Urothelium cell line (cell line): Measurements from ENCODE around the gene CCDC28B.
"Not testable (repeated sequence)": the region's sequence is repeated elsewhere in the genome, so short reads cannot be mapped to it uniquely, and the experiment has no call there.

Experiments used
- DNase-seq: peaks from one replicate; pipeline ENCODE4 v3.0.0; 2011; ENCODE audit warnings: low spot score, mixed read lengths
- FAIRE-seq: peaks from 2 replicates; lab custom pipeline; 2011; peaks lifted over from hg19 to GRCh38; lab: Jason Lieb, UNC

CCDC28B gene

GRCh38 chr1:32200226-32201010 lies at the start of gene CCDC28B:
Gene CCDC28B, plus strand, starts transcription at chr1:32200595. Its CDS starts 1,341 bp downstream, at chr1:32201936.
- DNase-seq (peak; percentile 54), FAIRE-seq (no peak)

DNA sequence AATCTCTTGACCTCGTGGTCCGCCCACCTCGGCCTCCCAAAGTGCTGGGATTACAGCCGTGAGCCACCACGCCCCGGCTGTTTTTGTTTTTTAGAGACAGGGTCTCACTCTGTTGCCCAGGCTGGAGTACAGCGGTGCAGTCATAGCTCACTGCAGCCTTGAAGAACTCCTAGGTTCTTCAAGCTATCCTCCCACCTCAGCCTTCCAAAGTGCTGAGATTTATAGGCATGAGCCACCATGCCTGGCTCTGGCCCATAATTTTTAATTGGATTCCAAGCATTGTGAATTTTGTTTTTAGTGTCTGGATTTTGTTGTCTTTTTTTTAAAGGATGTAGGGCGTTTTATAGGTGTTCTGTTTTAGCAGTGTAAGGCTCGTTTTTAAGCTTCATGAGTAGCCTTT lies 49.5 kb upstream of the CCDC28B start:
- DNase-seq (no peak), FAIRE-seq (no peak)

- FAIRE-seq: no peak
- no peak for DNase-seq
Observed at GRCh38 chr1:32151319-32151787, 49.0 kb upstream of the CCDC28B start.

GRCh38 chr1:32159189-32159588 lies 41.2 kb upstream of the CCDC28B start:
- DNase-seq (no peak), FAIRE-seq (no peak)

DNA sequence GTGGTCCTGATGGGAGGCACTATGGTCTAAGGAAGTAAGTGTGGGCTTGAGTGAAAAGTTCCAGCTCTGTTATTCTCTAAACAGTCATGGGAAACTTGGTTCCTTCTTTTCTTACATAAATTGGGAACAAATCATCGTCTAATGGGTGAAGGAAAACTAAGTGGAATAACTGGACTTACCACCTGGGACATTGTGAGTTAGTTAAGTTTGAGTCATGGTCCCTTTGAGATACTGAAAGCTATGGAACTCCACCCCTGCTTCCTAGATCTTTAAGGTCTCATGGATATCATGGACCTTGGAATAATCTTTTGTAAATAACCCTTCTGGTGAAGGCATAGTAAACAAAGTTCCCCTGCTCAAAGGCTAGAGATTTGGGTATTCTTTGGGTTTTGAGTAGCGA lies 37.0 kb upstream of the CCDC28B start:
- DNase-seq (no peak), FAIRE-seq (no peak)

- not testable (repeated sequence) for FAIRE-seq, DNase-seq
Observed at GRCh38 chr1:32165633-32166032, 34.8 kb upstream of the CCDC28B start.

DNA sequence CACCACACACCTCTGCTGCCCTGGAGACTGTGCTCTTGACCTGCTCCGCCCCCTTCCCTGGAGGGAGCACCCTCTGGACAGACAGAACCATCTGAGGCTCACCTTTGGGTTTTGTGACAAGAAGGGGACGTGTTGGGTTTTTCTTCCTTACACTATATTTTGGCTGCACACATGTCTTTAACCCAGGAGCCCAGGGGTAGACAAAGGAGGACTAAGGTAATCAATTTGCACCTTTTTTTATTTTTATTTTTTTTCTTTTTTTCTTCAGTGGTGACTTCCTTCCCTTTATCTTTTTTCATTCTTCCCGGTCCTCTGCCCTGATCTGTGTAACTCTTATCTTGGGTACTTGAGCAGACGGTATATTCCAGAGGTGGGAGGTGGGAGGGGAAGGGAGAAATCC lies 29.4 kb upstream of the CCDC28B start:
- no peak for FAIRE-seq
- no peak for DNase-seq

DNA sequence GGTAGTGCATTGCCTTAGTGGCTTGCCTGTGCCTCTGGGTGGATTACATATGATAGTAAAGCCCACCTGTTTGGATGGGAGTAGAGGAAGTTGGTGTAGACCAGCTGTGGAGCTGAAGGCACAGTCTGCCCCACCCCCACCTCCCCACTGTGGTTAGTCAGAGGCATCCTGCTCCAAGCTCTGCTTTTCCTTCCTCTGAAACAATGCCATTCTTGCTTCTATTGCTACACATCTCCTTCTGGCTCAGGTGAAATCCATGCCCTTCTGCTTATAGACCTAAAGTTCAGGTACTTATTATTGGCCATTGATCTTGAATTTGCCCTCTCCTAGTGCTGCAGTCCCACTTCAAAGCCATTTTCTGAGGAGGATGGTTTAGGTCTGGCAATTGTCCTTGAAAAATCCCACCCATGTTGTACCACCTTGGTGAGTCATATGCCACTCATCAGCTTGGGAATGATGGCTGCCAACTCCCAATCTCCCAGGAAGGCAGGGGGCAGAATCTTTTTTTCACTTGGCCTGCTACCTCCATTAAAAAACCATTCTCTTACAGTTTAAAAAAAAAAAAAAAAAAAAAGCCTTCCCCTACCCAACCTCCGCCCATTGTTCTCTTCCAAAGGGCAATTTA lies 27.7 kb upstream of the CCDC28B start:
- FAIRE-seq (no peak), DNase-seq (peak; percentile 28)

- FAIRE-seq: no peak
- no peak for DNase-seq
Observed at GRCh38 chr1:32178380-32179192, 21.8 kb upstream of the CCDC28B start.

DNA sequence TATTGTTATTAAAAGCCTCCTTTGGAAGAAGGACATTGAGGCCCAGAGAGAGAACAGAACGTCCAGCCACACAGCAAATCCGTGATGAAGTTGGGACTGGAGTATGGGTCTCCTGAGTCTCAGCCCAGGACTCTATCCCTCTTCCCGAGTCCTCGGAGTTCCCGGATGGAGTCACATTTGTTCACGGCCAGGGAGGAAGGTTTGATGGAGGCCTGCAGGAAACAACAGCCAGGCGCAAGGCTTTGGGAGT lies 21.3 kb upstream of the CCDC28B start:
- FAIRE-seq (no peak), DNase-seq (no peak)

GRCh38 chr1:32179443-32180185 lies 20.8 kb upstream of the CCDC28B start, which contains the start of gene TXLNA:
Gene TXLNA, plus strand, starts transcription at chr1:32179675. Its CDS starts 671 bp downstream, at chr1:32180346.
- peak; percentile 13 for FAIRE-seq
- DNase-seq: peak; percentile 98

GRCh38 chr1:32180186-32181060 lies 20.0 kb upstream of the CCDC28B start:
- FAIRE-seq: no peak

DNA sequence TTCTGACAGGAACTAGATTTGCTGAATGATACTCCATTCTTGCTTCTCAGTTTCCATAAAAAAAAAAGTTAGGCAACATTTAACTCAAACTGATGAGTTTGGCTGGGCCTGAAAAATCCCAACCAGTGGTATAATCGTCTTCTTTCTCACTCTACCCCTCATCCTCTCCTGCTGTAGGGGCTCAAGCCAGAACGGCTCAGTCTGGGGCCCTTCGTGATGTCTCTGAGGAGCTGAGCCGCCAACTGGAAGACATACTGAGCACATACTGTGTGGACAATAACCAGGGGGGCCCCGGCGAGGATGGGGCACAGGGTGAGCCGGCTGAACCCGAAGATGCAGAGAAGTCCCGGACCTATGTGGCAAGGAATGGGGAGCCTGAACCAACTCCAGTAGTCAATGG lies 19.3 kb upstream of the CCDC28B start:
- FAIRE-seq: no peak

More at GRCh38 chr1:32180186-32181060, 20.0 kb upstream of the CCDC28B start:
- DNase-seq: peak; percentile 64

DNA sequence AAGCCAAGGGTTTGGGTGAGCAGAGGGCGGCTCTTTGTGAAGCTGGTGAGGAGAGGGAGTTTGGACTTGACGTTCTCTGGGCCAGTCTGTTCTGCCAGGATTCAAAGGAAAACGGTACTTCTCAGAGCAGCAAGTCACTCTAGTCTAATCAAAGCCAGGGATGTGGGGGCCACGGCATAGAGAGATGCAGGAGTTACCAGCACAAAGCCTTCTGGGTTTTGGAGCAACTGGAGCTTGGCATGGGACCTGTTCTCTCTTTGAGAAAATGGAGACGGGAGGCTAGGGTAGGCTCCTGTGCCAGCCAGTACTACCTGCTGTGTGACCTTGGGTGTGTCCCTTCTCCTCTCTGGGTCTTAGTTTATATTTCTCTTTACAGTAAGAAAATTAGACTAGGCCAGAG lies 18.8 kb upstream of the CCDC28B start:
- DNase-seq (no peak), FAIRE-seq (no peak)

More for the DNA sequence above, 19.3 kb upstream of the CCDC28B start:
- DNase-seq: no peak

- FAIRE-seq (no peak), DNase-seq (no peak)
Observed at GRCh38 chr1:32182060-32182459, 18.3 kb upstream of the CCDC28B start.

GRCh38 chr1:32184650-32185049 lies 15.7 kb upstream of the CCDC28B start:
- no peak for DNase-seq
- no peak for FAIRE-seq

- DNase-seq (no peak), FAIRE-seq (no peak)
Observed at GRCh38 chr1:32186077-32186476, 14.3 kb upstream of the CCDC28B start.

DNA sequence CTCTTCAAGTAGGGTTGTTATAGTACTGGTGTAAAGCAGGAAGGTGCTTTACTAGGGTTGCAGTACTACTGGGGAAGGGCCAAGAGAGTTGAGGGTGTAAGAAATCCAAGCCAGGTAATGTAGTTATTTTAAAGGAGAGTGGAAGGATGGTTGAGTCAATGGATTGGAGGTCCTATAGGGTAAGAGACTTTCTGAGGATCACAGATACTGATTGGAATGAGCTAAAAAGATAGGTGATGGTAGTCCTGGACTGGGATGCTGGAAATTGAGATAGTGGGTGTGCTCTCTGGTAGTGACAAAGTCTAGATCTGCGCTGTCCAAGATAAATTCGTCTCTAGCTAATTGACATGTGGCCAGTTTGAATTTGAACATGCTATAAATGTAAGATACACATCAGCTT lies 13.9 kb upstream of the CCDC28B start:
- no peak for FAIRE-seq
- no peak for DNase-seq

- DNase-seq (no peak), FAIRE-seq (no peak)
Observed at GRCh38 chr1:32187850-32188249, 12.5 kb upstream of the CCDC28B start.
